ENCODE data around the gene TMEM131.
"Not testable (repeated sequence)": the region's sequence is repeated elsewhere in the genome, so short reads cannot be mapped to it uniquely, and the experiment has no call there.

Gene TMEM131

GRCh38 chr2:97991081-97991856 is 4.5 kb downstream of the TMEM131 start:
- DNase-seq, result no peak

GRCh38 chr2:97988722-97989121 is 7.0 kb downstream of the TMEM131 start:
- DNase-seq, result no peak

- DNase-seq, result no peak
Measured at GRCh38 chr2:97985998-97986397, 9.8 kb downstream of the TMEM131 start.

- DNase-seq, result no peak
Measured at GRCh38 chr2:97983698-97984097, 12.1 kb downstream of the TMEM131 start.

GRCh38 chr2:97983134-97983533 is 12.6 kb downstream of the TMEM131 start:
- no peak for DNase-seq

GRCh38 chr2:97982621-97983020 is 13.1 kb downstream of the TMEM131 start:
- DNase-seq, result no peak

GRCh38 chr2:97981961-97982360 is 13.8 kb downstream of the TMEM131 start:
- no peak for DNase-seq

GRCh38 chr2:97979904-97980303 is 15.8 kb downstream of the TMEM131 start:
- DNase-seq, result no peak

GRCh38 chr2:97974471-97974870 is 21.3 kb downstream of the TMEM131 start:
- DNase-seq, result no peak

GRCh38 chr2:97970293-97971060 is 25.3 kb downstream of the TMEM131 start:
- no peak for DNase-seq

GRCh38 chr2:97969081-97970067 is 26.4 kb downstream of the TMEM131 start:
- no peak for DNase-seq

GRCh38 chr2:97967931-97968627 is 27.7 kb downstream of the TMEM131 start:
- DNase-seq, result no peak

GRCh38 chr2:97967216-97967592 is 28.5 kb downstream of the TMEM131 start:
- no peak for DNase-seq

GRCh38 chr2:97966545-97967215 is 29.1 kb downstream of the TMEM131 start:
- DNase-seq, result no peak

- DNase-seq, result no peak
Measured at GRCh38 chr2:97965116-97965515, 30.6 kb downstream of the TMEM131 start.

- DNase-seq, result no peak
Measured at GRCh38 chr2:97963880-97964279, 31.9 kb downstream of the TMEM131 start.

- DNase-seq, result no peak
Measured at GRCh38 chr2:97963079-97963406, 32.7 kb downstream of the TMEM131 start.

GRCh38 chr2:97961534-97961933 is 34.2 kb downstream of the TMEM131 start:
- no peak for DNase-seq

GRCh38 chr2:97958184-97958583 is 37.6 kb downstream of the TMEM131 start:
- no peak for DNase-seq

- DNase-seq, result no peak
Measured at GRCh38 chr2:97957432-97958183, 38.1 kb downstream of the TMEM131 start.

- not testable (repeated sequence) for DNase-seq
Measured at GRCh38 chr2:97956753-97957152, 39.0 kb downstream of the TMEM131 start.
